ENCODE measurements around the gene THADA. TPM values are rescaled to one million over a fixed set of nuclear protein-coding genes. Genes with fewer than 3 reads are reported as not detected.
"Not testable (repeated sequence)": the region's sequence is repeated elsewhere in the genome, so short reads cannot be mapped to it uniquely, and the experiment has no call there.

Gene THADA
- polyA plus RNA-seq, 3 donors, result 7.3 to 11.2 (median 9.7) TPM

DNA sequence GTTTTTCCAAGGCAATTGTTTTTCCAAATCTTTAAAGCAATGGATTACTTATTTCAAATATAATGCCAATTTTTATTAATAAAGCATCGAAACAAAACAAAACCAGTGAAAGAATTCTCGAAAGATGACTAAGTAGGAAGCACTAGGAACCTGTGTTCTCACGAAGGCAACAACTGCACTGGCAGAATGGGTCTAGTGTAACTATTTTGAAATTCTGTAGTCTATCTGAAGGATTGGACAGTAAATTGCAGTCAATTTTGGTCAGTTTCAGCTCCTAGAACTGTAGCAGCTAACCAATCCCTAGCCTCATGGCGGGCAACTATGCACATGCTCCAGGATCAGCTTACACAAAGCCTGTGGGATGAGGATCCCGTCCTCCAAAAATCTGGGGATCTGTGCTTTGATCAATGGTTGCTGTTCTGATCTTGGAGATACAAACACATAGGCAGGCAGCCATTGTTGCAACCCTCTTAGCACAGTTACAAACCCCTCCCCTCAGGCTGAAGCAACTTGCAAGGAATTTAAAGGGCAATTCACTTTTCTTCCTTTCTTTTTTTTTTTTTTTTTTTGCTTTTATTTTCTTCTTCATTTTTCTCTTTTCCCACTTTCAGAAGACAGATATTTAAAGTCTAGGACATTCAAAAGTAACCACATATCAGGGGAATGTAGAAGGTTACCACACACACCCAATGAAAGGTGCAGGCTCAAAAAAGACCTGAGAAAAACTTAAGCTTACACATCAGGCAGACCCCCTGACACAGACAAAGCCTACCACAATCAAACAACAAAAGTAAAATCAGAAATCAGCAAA is 147.6 kb downstream of the THADA start:
- peaks cover 32% of the 10 kb centered on the region in 2 donors for H3K36me3 Mint-ChIP-seq
- H3K4me3 Mint-ChIP-seq, result no peak overlapping the region
- H3K4me2 ChIP-seq (replicated peaks; ENCODE audit: extremely low read depth, low read length, poor library complexity, severe bottlenecking), result no peak overlapping the region
- H3K27ac ChIP-seq (ENCODE audit: low read depth in 1 of 2, low read length in 2 of 2), result no peak overlapping the region
- H3K4me1 ChIP-seq (ENCODE audit: control insufficient read depth in 1 of 2, insufficient read depth in 2 of 2, low read length in 2 of 2), result peaks cover 14 to 41% of the 10 kb centered on the region in 2 donors
- H3K79me2 ChIP-seq (ENCODE audit: insufficient read depth, low read length), result no peaks in the 10 kb centered on the region
- H3K27me3 ChIP-seq (ENCODE audit: control insufficient read depth in 2 of 2, insufficient read depth in 2 of 2, low read length in 2 of 2), result no peaks in the 10 kb centered on the region
- no peak overlapping the region for H3K9ac ChIP-seq (ENCODE audit: insufficient read depth, low read length, poor library complexity, severe bottlenecking)
- 100% methylated on average over 3 of the region's 5 CpGs for WGBS (ENCODE audit: insufficient coverage)
- no peaks in the 10 kb centered on the region for H3K9me3 ChIP-seq (replicated peaks in 1 of 2; ENCODE audit: control insufficient read depth in 1 of 2, insufficient read depth in 1 of 2, low read length in 2 of 2)
- DNase-seq, result no peak
- H3K4me1 Mint-ChIP-seq, result peaks cover 60% of the 10 kb centered on the region
- H3K36me3 ChIP-seq (replicated peaks in 1 of 2; ENCODE audit: control insufficient read depth in 1 of 2, insufficient read depth in 2 of 2, low read length in 2 of 2), result peaks cover 0 to 6% of the 10 kb centered on the region in 2 donors
- TF ChIP-seq, protein P1, sequence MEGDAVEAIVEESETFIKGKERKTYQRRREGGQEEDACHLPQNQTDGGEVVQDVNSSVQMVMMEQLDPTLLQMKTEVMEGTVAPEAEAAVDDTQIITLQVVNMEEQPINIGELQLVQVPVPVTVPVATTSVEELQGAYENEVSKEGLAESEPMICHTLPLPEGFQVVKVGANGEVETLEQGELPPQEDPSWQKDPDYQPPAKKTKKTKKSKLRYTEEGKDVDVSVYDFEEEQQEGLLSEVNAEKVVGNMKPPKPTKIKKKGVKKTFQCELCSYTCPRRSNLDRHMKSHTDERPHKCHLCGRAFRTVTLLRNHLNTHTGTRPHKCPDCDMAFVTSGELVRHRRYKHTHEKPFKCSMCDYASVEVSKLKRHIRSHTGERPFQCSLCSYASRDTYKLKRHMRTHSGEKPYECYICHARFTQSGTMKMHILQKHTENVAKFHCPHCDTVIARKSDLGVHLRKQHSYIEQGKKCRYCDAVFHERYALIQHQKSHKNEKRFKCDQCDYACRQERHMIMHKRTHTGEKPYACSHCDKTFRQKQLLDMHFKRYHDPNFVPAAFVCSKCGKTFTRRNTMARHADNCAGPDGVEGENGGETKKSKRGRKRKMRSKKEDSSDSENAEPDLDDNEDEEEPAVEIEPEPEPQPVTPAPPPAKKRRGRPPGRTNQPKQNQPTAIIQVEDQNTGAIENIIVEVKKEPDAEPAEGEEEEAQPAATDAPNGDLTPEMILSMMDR (IDR thresholded peaks at IDR 0.05), result no peak
- peak overlapping the region in 3 of 7 donors; percentile 16 to 73 (median 68) for H3K27ac Mint-ChIP-seq
- H4K20me1 ChIP-seq (ENCODE audit: insufficient read depth, low read length), result no peaks in the 10 kb centered on the region
- no peak overlapping the region for H2AFZ ChIP-seq (ENCODE audit: insufficient read depth, low read depth, low read length, poor library complexity, severe bottlenecking)
- no peaks in the 10 kb centered on the region for H3K27me3 Mint-ChIP-seq (ENCODE audit: low read depth in 3 of 3)
- intact Hi-C loops (cut with micrococcal nuclease), result no loop called here
- no peak overlapping the region for H3K4me3 ChIP-seq (replicated peaks in 1 of 3; ENCODE audit: low read depth in 2 of 3, low read length in 3 of 3)
- H3K9me3 Mint-ChIP-seq, result peaks cover 0 to 2% (median 0%) of the 10 kb centered on the region in 7 donors

DNA sequence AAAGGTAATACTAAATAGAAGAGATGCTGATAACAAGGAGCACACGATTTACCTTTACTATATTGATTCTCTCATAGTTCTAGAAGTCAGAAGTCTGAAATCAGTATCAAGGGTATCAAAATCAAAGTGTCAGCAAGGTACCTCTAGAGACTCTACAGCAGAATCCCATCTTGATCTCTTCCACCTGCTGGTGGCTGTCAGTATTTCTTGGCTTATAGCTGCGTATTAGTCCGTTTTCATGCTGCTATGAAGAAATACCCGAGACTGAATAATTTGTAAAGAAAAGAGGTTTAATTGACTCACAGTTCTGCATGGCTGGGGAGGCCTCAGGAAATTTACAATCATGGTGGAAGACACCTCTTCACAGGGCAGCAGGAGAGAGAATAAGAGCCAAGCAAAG is 149.1 kb downstream of the THADA start:
- H3K27me3 Mint-ChIP-seq (ENCODE audit: low read depth in 3 of 3); H3K4me2 ChIP-seq (replicated peaks; ENCODE audit: extremely low read depth, low read length, poor library complexity, severe bottlenecking); H3K4me3 ChIP-seq (replicated peaks in 1 of 3; ENCODE audit: low read depth in 2 of 3, low read length in 3 of 3); intact Hi-C loops (cut with micrococcal nuclease); H3K36me3 ChIP-seq (replicated peaks in 1 of 2; ENCODE audit: control insufficient read depth in 1 of 2, insufficient read depth in 2 of 2, low read length in 2 of 2); H2AFZ ChIP-seq (ENCODE audit: insufficient read depth, low read depth, low read length, poor library complexity, severe bottlenecking); H3K9ac ChIP-seq (ENCODE audit: insufficient read depth, low read length, poor library complexity, severe bottlenecking); H3K9me3 Mint-ChIP-seq; H3K27ac ChIP-seq (ENCODE audit: low read depth in 1 of 2, low read length in 2 of 2); H3K79me2 ChIP-seq (ENCODE audit: insufficient read depth, low read length); H3K27me3 ChIP-seq (ENCODE audit: control insufficient read depth in 2 of 2, insufficient read depth in 2 of 2, low read length in 2 of 2); H4K20me1 ChIP-seq (ENCODE audit: insufficient read depth, low read length); DNase-seq; H3K4me3 Mint-ChIP-seq; H3K9me3 ChIP-seq (replicated peaks in 1 of 2; ENCODE audit: control insufficient read depth in 1 of 2, insufficient read depth in 1 of 2, low read length in 2 of 2): not testable (repeated sequence)
- no CpG with 5 or more reads among the region's 4 CpGs for WGBS (ENCODE audit: insufficient coverage)
- Mint-ChIP-seq H3K4me1 (peaks cover 57% of the 10 kb centered on the region), H3K27ac (peak overlapping the region in 1 of 7 donors; percentile 25), H3K36me3 (peaks cover 31 to 37% of the 10 kb centered on the region in 2 donors)
- peaks cover 20 to 44% of the 10 kb centered on the region in 2 donors for H3K4me1 ChIP-seq (ENCODE audit: control insufficient read depth in 1 of 2, insufficient read depth in 2 of 2, low read length in 2 of 2)

Data from CD14-positive monocyte (primary cell).